Muscle of back (tissue), 11 donors: ENCODE data around the gene SIRT7. TPM values are rescaled to one million over a fixed set of nuclear protein-coding genes. Genes with fewer than 3 reads are reported as not detected.

Source experiments
- DNase-seq, 3 donors: peaks; one replicate each; pipeline versions ENCODE4 v3.0.0 to v3.0.0-alpha.2; 2013
- polyA plus RNA-seq, 10 donors: library from polyadenylated mRNA; unstranded; fragments of 120-200 nt; gene quantifications; one replicate each; pipeline ENCODE4 v1.2.1, GENCODE V29; 2013; ENCODE audit not compliant: insufficient read length in 10 of 10

Gene SIRT7
- polyA plus RNA-seq, 10 donors = 5.3 to 9.4 (median 6.9) TPM

- DNase-seq = no peak
These were observed 28.9 kb downstream of the SIRT7 start for GRCh38 chr17:81888988-81889595.

- no peak for DNase-seq
These were observed 29.6 kb downstream of the SIRT7 start for GRCh38 chr17:81888105-81888987.

- peak in 1 of 3 donors; percentile 5 for DNase-seq
These were observed 32.0 kb downstream of the SIRT7 start for GRCh38 chr17:81885869-81886548.

- peak in 1 of 3 donors; percentile 13 for DNase-seq
These were observed 32.5 kb downstream of the SIRT7 start for GRCh38 chr17:81885454-81885853.

GRCh38 chr17:81884968-81885367, 33.0 kb downstream of the SIRT7 start:
- DNase-seq = no peak

GRCh38 chr17:81884520-81884919, 33.5 kb downstream of the SIRT7 start:
- DNase-seq = peak in 1 of 3 donors; percentile 5

- DNase-seq = no peak
These were observed 38.9 kb downstream of the SIRT7 start for GRCh38 chr17:81879121-81879520.

GRCh38 chr17:81878294-81878693, 39.7 kb downstream of the SIRT7 start:
- no peak for DNase-seq

- no peak for DNase-seq
These were observed 40.4 kb downstream of the SIRT7 start for GRCh38 chr17:81877569-81877968.

GRCh38 chr17:81871387-81872230, 46.4 kb downstream of the SIRT7 start:
- peak; percentile 89 to 96 (median 94) for DNase-seq

- no peak for DNase-seq
These were observed 47.0 kb downstream of the SIRT7 start, which contains the start of gene ARHGDIA for GRCh38 chr17:81870981-81871386. Gene ARHGDIA, minus strand, starts transcription at chr17:81871337. Its CDS starts 1,407 bp downstream, at chr17:81869930.

GRCh38 chr17:81870131-81870980, 47.6 kb downstream of the SIRT7 start:
- DNase-seq = peak in 1 of 3 donors; percentile 77

- DNase-seq = peak in 1 of 3 donors; percentile 78
These were observed 48.5 kb downstream of the SIRT7 start for GRCh38 chr17:81869221-81870130.

GRCh38 chr17:81868674-81869220, 49.2 kb downstream of the SIRT7 start:
- peak in 2 of 3 donors; percentile 67 to 76 for DNase-seq

GRCh38 chr17:81867991-81868673, 49.8 kb downstream of the SIRT7 start:
- DNase-seq = peak in 1 of 3 donors; percentile 47

GRCh38 chr17:81867170-81867990, 50.6 kb downstream of the SIRT7 start:
- peak in 1 of 3 donors; percentile 48 for DNase-seq

- DNase-seq = no peak
These were observed 51.4 kb downstream of the SIRT7 start for GRCh38 chr17:81866440-81867169.
